ENCODE results near the gene PMEPA1. TPM values are rescaled to one million over a fixed set of nuclear protein-coding genes. Genes with fewer than 3 reads are reported as not detected.

PMEPA1 gene
- polyA plus RNA-seq, 1 experiment, result 4.3 TPM

DNA sequence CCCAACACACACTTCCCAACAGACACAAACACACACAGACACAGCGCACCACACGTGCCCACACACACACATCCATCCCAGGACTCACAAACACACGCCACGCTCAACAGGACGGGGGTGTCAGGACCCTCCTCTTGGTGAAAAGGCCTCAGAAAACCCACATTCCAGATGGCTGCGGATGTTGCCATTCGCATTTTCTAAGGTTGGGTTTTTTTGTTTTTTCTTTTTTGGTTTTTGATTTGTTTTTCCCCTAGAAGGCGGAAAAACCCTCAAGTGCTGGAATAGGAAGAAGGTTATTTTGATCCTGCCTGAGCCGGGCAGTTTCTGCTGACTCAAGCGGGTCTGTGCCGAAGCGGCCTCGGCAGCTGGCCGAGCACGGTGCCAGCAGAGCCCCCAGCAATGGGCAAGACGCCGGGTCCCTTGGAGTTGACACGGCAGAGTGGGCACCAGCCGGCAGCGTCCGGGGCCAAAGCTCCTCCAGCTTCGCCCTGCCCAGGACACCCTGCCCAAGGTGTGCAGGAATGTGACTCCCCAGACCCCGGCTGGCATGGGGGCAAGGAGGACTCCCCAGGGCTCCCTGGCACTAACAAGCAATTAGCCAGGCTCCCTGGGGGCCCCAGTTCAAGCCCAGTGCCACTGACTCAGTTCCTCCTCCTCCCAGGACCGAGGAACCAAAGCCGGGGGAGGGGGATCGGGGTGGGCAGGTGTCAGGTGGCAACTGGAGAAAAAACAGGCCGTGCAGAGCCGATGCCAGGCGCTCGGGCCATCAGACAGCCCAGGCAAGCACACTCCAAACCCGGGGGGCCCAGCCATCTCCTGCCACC is 48.7 kb downstream of the PMEPA1 start:
- no peak overlapping the region for H3K27ac ChIP-seq (ENCODE audit: low read depth, low read length)
- CTCF ChIA-PET, result no interaction called here
- TF ChIP-seq, protein P1, sequence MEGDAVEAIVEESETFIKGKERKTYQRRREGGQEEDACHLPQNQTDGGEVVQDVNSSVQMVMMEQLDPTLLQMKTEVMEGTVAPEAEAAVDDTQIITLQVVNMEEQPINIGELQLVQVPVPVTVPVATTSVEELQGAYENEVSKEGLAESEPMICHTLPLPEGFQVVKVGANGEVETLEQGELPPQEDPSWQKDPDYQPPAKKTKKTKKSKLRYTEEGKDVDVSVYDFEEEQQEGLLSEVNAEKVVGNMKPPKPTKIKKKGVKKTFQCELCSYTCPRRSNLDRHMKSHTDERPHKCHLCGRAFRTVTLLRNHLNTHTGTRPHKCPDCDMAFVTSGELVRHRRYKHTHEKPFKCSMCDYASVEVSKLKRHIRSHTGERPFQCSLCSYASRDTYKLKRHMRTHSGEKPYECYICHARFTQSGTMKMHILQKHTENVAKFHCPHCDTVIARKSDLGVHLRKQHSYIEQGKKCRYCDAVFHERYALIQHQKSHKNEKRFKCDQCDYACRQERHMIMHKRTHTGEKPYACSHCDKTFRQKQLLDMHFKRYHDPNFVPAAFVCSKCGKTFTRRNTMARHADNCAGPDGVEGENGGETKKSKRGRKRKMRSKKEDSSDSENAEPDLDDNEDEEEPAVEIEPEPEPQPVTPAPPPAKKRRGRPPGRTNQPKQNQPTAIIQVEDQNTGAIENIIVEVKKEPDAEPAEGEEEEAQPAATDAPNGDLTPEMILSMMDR (IDR thresholded peaks at IDR 0.05; ENCODE audit: low read depth, low read length), result no peak

DNA sequence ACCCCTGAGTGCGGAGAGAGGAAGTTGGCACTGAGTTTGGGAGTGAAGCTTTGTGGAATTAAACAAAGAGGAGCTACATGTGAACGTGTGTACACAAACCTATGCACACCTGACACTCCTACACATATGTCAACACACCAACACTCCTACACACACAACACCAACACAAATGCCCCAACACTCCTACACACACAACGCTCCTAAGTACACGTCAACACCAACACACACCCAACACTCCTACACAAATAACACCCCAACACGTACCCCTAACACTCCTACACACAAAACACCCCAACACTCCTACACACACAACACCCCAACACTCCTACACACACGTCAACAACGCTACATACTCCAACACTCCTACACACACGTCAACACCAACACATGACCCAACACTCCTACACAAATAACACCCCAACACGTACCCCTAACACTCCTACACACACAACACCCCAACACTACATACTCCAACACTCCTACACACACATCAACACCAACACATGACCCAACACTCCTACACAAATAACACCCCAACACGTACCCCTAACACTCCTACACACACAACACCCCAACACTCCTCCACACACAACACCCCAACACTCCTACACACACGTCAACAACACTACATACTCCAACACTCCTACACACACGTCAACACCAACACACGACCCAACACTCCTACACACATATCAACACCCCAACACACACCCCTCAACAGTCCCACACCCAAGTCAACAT is 49.5 kb downstream of the PMEPA1 start:
- H3K4me3 ChIP-seq (ENCODE audit: low read depth, low read length), result no peak overlapping the region
- H3K27ac ChIP-seq (ENCODE audit: low read depth, low read length), result no peak overlapping the region
- CTCF ChIA-PET, result no interaction called here
- H3K9me3 ChIP-seq (ENCODE audit: control insufficient read depth, insufficient read depth, low read length), result peaks cover 4% of the 10 kb centered on the region; the same call in 1 of the 2 replicates
- DNase-seq (ENCODE audit: low read depth, low spot score), result no peak
- TF ChIP-seq, protein P1 (IDR thresholded peaks at IDR 0.05; ENCODE audit: low read depth, low read length), result no peak
- H3K27me3 ChIP-seq (ENCODE audit: control insufficient read depth, insufficient read depth, low read length), result no peaks in the 10 kb centered on the region
- POLR2A ChIA-PET, result no interaction called here

More for the DNA sequence above, 48.7 kb downstream of the PMEPA1 start:
- no peak for DNase-seq (ENCODE audit: low read depth, low spot score)
- Histone ChIP-seq H3K9me3 (ENCODE audit: control insufficient read depth, insufficient read depth, low read length) (peaks cover 4% of the 10 kb centered on the region; the same call in 1 of the 2 replicates), H3K4me3 (ENCODE audit: low read depth, low read length) (no peak overlapping the region), H3K27me3 (ENCODE audit: control insufficient read depth, insufficient read depth, low read length) (no peaks in the 10 kb centered on the region)
- POLR2A ChIA-PET, result no interaction called here

DNA sequence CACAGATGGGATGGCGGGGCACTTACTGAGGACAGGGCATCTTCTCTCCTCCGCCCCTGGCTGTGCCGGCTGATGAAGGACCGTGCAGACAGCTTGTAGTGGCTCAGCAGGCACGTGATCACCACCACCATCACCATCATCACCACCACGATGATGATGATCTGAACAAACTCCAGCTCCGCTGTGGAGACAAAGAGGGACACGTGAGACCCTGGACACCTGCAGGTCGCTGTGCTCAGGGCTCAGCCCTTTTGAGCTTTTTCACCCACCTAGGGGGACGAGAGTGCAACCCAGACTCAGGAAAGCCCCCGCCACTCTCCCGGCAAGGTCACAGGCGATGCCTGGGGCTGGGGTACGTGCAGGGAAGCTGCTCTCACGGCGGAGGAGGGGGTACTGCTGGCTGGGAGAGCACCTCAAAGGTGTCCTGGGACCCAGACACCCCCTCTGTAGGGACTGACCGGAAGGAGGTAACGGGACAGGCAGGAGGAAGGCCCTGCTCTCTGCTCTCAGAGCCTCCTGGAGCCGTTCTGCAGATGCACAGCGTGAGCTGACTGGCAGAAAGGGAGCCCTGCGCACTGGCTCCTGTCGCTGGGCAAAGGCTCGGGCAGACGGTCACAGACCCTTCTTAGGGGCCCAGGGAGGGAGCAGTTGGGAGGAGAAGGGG is 50.2 kb downstream of the PMEPA1 start:
- DNase-seq (ENCODE audit: low read depth, low spot score), result no peak
- H3K4me3 ChIP-seq (ENCODE audit: low read depth, low read length), result no peak overlapping the region
- no peak overlapping the region for H3K27ac ChIP-seq (ENCODE audit: low read depth, low read length)
- TF ChIP-seq, protein P1 (IDR thresholded peaks at IDR 0.05; ENCODE audit: low read depth, low read length), result no peak
- CTCF ChIA-PET, result no interaction called here
- no peaks in the 10 kb centered on the region for H3K27me3 ChIP-seq (ENCODE audit: control insufficient read depth, insufficient read depth, low read length)
- H3K9me3 ChIP-seq (ENCODE audit: control insufficient read depth, insufficient read depth, low read length), result peaks cover 4% of the 10 kb centered on the region; the same call in 1 of the 2 replicates
- POLR2A ChIA-PET, result interaction anchor here (0.7 kb wide), 1 partner anchor 102 kb away, joined by 3 read pairs; no protein-coding TSS in a partner anchor

DNA sequence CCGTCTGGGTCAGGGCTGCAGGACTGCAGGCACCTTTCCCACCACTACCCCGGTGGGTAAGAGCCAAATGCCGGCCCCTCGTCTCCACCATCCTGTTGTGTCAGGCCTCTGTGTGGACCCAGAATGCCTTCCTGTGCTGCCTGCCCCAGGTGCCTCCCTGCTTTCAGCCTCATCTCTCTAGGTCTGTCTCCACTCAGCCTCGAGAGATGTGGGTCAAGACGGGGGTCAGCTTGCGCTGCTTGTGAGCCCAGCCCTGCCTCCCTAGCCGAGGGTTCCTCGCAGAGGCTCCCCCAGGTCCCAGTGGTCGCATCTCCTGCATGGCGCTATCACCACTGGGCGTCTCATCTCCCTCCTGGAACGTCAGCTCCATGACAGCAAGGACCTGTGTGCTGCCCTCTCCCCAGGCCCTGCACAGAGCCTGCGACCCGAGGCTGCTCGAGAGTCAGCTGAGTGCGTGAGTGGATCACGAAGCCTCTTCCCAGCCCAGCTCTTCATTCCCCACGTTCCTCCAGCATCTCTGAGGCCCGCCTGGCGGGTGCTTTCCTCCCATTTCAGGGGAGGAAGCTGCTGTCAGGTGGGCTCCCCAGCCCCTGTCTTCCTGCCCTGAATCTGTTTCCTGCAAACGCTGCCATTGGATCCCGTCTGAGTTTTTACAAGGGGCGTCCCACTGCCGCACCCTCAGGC is 50.8 kb downstream of the PMEPA1 start:
- Histone ChIP-seq H3K4me3 (ENCODE audit: low read depth, low read length) (no peak overlapping the region), H3K27me3 (ENCODE audit: control insufficient read depth, insufficient read depth, low read length) (no peaks in the 10 kb centered on the region), H3K27ac (ENCODE audit: low read depth, low read length) (no peak overlapping the region), H3K9me3 (ENCODE audit: control insufficient read depth, insufficient read depth, low read length) (peaks cover 4% of the 10 kb centered on the region; the same call in 1 of the 2 replicates)
- no peak for DNase-seq (ENCODE audit: low read depth, low spot score)
- ChIA-PET POLR2A (interaction anchor here (0.7 kb wide), 1 partner anchor 103 kb away, joined by 3 read pairs; no protein-coding TSS in a partner anchor), CTCF (no interaction called here)
- TF ChIP-seq, protein P1 (IDR thresholded peaks at IDR 0.05; ENCODE audit: low read depth, low read length), result no peak
